ENCODE measurements around the gene ATP11C.
"Not testable (repeated sequence)": the region's sequence is repeated elsewhere in the genome, so short reads cannot be mapped to it uniquely, and the experiment has no call there.

Gene ATP11C

GRCh38 chrX:139862208-139862607 lies 70.6 kb downstream of the ATP11C start:
- H3K36me3 ChIP-seq = no peaks in the 10 kb centered on the region
- no peaks in the 10 kb centered on the region for H3K27me3 ChIP-seq
- TF ChIP-seq, protein P1, sequence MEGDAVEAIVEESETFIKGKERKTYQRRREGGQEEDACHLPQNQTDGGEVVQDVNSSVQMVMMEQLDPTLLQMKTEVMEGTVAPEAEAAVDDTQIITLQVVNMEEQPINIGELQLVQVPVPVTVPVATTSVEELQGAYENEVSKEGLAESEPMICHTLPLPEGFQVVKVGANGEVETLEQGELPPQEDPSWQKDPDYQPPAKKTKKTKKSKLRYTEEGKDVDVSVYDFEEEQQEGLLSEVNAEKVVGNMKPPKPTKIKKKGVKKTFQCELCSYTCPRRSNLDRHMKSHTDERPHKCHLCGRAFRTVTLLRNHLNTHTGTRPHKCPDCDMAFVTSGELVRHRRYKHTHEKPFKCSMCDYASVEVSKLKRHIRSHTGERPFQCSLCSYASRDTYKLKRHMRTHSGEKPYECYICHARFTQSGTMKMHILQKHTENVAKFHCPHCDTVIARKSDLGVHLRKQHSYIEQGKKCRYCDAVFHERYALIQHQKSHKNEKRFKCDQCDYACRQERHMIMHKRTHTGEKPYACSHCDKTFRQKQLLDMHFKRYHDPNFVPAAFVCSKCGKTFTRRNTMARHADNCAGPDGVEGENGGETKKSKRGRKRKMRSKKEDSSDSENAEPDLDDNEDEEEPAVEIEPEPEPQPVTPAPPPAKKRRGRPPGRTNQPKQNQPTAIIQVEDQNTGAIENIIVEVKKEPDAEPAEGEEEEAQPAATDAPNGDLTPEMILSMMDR (IDR thresholded peaks at IDR 0.05; ENCODE audit: low read depth, low read length) = peak; percentile 14; the same call in 1 of the 2 replicates
- no peak overlapping the region for H3K4me3 ChIP-seq (ENCODE audit: low read depth, low read length)
- no peaks in the 10 kb centered on the region for H3K9me3 ChIP-seq
- no peak for DNase-seq
- no peaks in the 10 kb centered on the region for H3K4me1 ChIP-seq

DNA sequence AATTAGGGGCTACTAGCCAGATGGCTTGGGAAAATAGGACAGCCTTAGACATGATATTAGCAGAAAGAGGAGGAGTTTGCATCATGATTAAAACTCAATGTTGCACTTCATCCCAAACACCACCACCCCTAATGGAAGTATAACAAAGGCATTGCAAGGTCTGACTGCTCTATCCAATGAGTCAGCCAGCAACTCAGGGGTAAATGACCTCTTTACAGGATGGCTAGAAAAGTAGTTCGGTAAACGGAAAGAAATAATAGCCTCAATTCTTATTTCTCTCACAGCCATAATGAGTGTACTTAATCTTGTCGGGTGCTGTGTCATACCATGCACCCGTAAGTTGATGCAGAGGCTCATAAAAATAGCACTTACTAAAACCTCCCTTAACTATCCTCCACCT lies 76.0 kb downstream of the ATP11C start:
- not testable (repeated sequence) for DNase-seq; H3K4me3 ChIP-seq (ENCODE audit: low read depth, low read length); H3K9me3 ChIP-seq; H3K4me1 ChIP-seq; H3K36me3 ChIP-seq; H3K27me3 ChIP-seq

DNA sequence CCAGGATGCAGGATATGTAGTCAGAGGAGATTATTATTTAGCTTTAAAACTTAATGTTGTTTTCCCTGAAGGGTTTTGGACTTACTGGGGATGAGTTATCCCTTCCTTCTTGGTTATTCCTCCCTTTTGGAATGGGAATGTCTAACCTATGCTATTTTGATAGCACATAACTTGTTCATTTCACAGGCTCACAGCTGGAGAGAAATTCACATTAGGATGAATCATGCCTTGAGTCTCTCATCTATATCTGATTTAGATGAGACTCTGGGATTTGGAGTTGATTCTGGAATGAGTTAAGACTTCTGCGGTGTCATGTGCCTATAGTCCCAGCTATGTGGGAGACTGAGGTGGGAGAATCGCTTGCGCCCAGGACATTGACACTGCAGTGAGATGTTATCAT lies 81.1 kb downstream of the ATP11C start:
- no peaks in the 10 kb centered on the region for H3K9me3 ChIP-seq
- H3K4me1 ChIP-seq = no peaks in the 10 kb centered on the region
- H3K27me3 ChIP-seq = no peaks in the 10 kb centered on the region
- H3K4me3 ChIP-seq (ENCODE audit: low read depth, low read length) = no peak overlapping the region
- DNase-seq = no peak
- no peaks in the 10 kb centered on the region for H3K36me3 ChIP-seq
- TF ChIP-seq, protein P1 (IDR thresholded peaks at IDR 0.05; ENCODE audit: low read depth, low read length) = no peak

DNA sequence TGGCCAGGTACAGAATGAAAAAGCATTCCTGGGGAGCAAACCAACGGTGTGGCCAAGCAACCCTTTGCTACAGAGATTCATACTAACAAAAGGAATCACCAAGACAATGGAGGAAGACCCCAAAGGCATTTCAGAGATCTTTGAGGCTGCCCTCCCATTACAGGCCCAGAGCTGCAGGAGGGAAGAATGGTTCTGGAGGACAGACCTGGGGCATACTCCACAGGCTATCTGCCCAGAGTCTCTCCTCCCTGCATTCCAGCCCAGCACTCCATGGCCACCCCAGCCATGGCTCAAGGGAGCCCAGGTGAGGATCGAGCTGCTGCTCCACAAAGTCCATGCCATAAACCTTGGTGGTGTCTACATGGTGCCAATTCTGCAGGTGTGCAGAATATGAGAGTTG lies 81.9 kb downstream of the ATP11C start:
- no peaks in the 10 kb centered on the region for H3K4me1 ChIP-seq
- H3K4me3 ChIP-seq (ENCODE audit: low read depth, low read length) = no peak overlapping the region
- H3K27me3 ChIP-seq = no peaks in the 10 kb centered on the region
- H3K9me3 ChIP-seq = no peaks in the 10 kb centered on the region
- no peak for DNase-seq
- TF ChIP-seq, protein P1 (IDR thresholded peaks at IDR 0.05; ENCODE audit: low read depth, low read length) = no peak
- H3K36me3 ChIP-seq = no peaks in the 10 kb centered on the region

- no peak overlapping the region for H3K4me3 ChIP-seq (ENCODE audit: low read depth, low read length)
- no peaks in the 10 kb centered on the region for H3K9me3 ChIP-seq
- no peaks in the 10 kb centered on the region for H3K27me3 ChIP-seq
- H3K36me3 ChIP-seq = no peaks in the 10 kb centered on the region
- H3K4me1 ChIP-seq = peaks cover 4% of the 10 kb centered on the region
- DNase-seq = no peak
- TF ChIP-seq, protein P1 (IDR thresholded peaks at IDR 0.05; ENCODE audit: low read depth, low read length) = no peak
Observed at GRCh38 chrX:139844884-139845283, 88.0 kb downstream of the ATP11C start.

DNA sequence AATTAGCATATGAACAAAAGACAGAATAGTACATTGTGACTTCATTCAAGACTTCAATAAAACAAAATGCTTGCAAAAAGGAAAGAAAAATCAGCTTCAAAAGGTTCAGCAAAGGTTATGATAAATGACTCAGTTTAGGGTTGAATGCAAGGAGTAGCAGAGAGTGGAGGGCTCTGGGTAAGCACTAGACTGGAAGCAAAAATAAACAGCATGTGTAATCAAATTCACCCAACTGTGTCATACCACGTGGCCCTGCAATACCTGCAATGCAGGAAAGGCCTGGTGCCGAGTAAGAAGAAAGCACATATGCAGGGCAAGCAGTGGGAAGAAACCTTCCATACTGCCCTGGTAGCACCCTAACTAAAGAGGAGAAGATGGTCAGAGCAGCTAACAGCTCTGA lies 88.7 kb downstream of the ATP11C start:
- TF ChIP-seq, protein P1 (IDR thresholded peaks at IDR 0.05; ENCODE audit: low read depth, low read length) = no peak
- peak; percentile 6 for DNase-seq
- H3K9me3 ChIP-seq = no peaks in the 10 kb centered on the region
- H3K27me3 ChIP-seq = no peaks in the 10 kb centered on the region
- H3K4me3 ChIP-seq (ENCODE audit: low read depth, low read length) = no peak overlapping the region
- H3K4me1 ChIP-seq = peaks cover 4% of the 10 kb centered on the region
- H3K36me3 ChIP-seq = no peaks in the 10 kb centered on the region
